IMR-90 (cell line): ENCODE data around the gene IL37. TPM values are rescaled to one million over a fixed set of nuclear protein-coding genes. Genes with fewer than 3 reads are reported as not detected.

Source experiments
- ATAC-seq: fragments of 200-7000 bp; cut with Tn5 transposase; 2 replicates; pipeline ENCODE4 v1.9.1; 2020; ENCODE audit warnings: low read depth, mild to moderate bottlenecking, moderate library complexity
- BruUV-seq: library from RNA; stranded (reverse); fragments of 400-500 nt; replicated peaks from 2 replicates; lab custom pipeline; 2021; lab: Mats Ljungman, UMichigan
- CTCF ChIA-PET: fragments of 300-600 bp; formaldehyde crosslinking; extraction: SDS; loops from one replicate; lab custom pipeline; 2021; ENCODE audit warnings: antibody characterized with exemption; lab: Yijun Ruan, JAX
- POLR2A ChIA-PET: fragments of 300-600 bp; sonication (Branson Sonifier 250); formaldehyde crosslinking; loops from one replicate; lab custom pipeline; 2022; ENCODE audit warnings: antibody characterized with exemption; ENCODE audit not compliant: unreplicated experiment; lab: Charles Lee
- DNase-seq: peaks from one replicate; pipeline ENCODE4 v3.0.0; 2013
- H2AFZ ChIP-seq: replicated peaks from 2 replicates; pipeline ENCODE3; 2013; ENCODE audit warnings: low read length, mild to moderate bottlenecking; ENCODE audit not compliant: poor library complexity
- H2AK5ac ChIP-seq: 2 replicates; pipeline ENCODE4 v1.6.1; 2013; ENCODE audit warnings: low read depth, low read length, inconsistent platforms
- H2AK9ac ChIP-seq: replicated peaks from 2 replicates; pipeline ENCODE3; 2013; ENCODE audit warnings: mild to moderate bottlenecking, low read depth, low read length, moderate library complexity; ENCODE audit not compliant: poor library complexity
- H2BK120ac ChIP-seq: 2 replicates; pipeline ENCODE4 v1.6.1; 2013; ENCODE audit warnings: low read depth, low read length, inconsistent platforms
- H2BK15ac ChIP-seq: 3 replicates; pipeline ENCODE4 v1.6.1; 2013; ENCODE audit warnings: low read depth, low read length, inconsistent platforms
- H2BK20ac ChIP-seq: 2 replicates; pipeline ENCODE4 v1.6.1; 2013; ENCODE audit warnings: low read depth, mild to moderate bottlenecking, inconsistent platforms, low read length, moderate library complexity
- H2BK5ac ChIP-seq: 2 replicates; pipeline ENCODE4 v1.6.1; 2013; ENCODE audit warnings: mild to moderate bottlenecking, low read depth, low read length, inconsistent platforms; ENCODE audit not compliant: poor library complexity, severe bottlenecking
- H3K14ac ChIP-seq: replicated peaks from 2 replicates; pipeline ENCODE4 v1.6.1; 2013; ENCODE audit warnings: low read depth, low read length, inconsistent platforms
- H3K18ac ChIP-seq: 2 replicates; pipeline ENCODE4 v1.6.1; 2013; ENCODE audit warnings: low read depth, low read length, control low read depth
- H3K23ac ChIP-seq: 2 replicates; pipeline ENCODE4 v1.6.1; 2013; ENCODE audit warnings: low read depth, low read length, inconsistent platforms
- H3K27ac ChIP-seq: 2 replicates; pipeline ENCODE4 v1.5.1; 2013; ENCODE audit warnings: mild to moderate bottlenecking, control low read depth, low read length; ENCODE audit not compliant: insufficient read depth
- H3K27me3 ChIP-seq: 2 replicates; pipeline ENCODE4 v1.6.1; 2013; ENCODE audit warnings: low read length; ENCODE audit not compliant: control insufficient read depth, insufficient read depth
- H3K36me3 ChIP-seq: 2 replicates; pipeline ENCODE4 v1.6.1; 2013; ENCODE audit warnings: low read length, mixed read lengths; ENCODE audit not compliant: control insufficient read depth, insufficient read depth
- H3K4ac ChIP-seq: 2 replicates; pipeline ENCODE4 v1.6.1; 2013; ENCODE audit warnings: low read depth, low read length, inconsistent platforms
- H3K4me1 ChIP-seq: 2 replicates; pipeline ENCODE4 v1.6.1; 2013; ENCODE audit warnings: low read length, mixed read lengths; ENCODE audit not compliant: control insufficient read depth, insufficient read depth
- H3K4me2 ChIP-seq: 2 replicates; pipeline ENCODE4 v1.6.1; 2013; ENCODE audit warnings: low read depth, mild to moderate bottlenecking, control low read depth, low read length, moderate library complexity
- H3K4me3 ChIP-seq: 2 replicates; pipeline ENCODE4 v1.5.1; 2013; ENCODE audit warnings: low read depth, mild to moderate bottlenecking, control low read depth, low read length, moderate library complexity; ENCODE audit not compliant: insufficient read depth
- H3K56ac ChIP-seq: 2 replicates; pipeline ENCODE4 v1.6.1; 2013; ENCODE audit warnings: low read length, inconsistent platforms; ENCODE audit not compliant: insufficient read depth; ENCODE audit errors: extremely low read depth
- H3K79me1 ChIP-seq, 2 experiments: 2 replicates each; pipeline ENCODE4 v1.6.1; 2013; ENCODE audit warnings: low read length in 2 of 2, inconsistent platforms in 1 of 2, low read depth in 1 of 2
- H3K9ac ChIP-seq: 2 replicates; pipeline ENCODE4 v1.6.1; 2013; ENCODE audit warnings: low read depth, low read length, control low read depth
- H3K9me1 ChIP-seq: 2 replicates; pipeline ENCODE4 v1.6.1; 2013; ENCODE audit warnings: low read length, inconsistent platforms; ENCODE audit not compliant: insufficient read depth
- H3K9me3 ChIP-seq: 2 replicates; pipeline ENCODE4 v1.6.1; 2013; ENCODE audit warnings: low read length; ENCODE audit not compliant: control insufficient read depth, insufficient read depth
- H4K20me1 ChIP-seq: 2 replicates; pipeline ENCODE4 v1.6.1; 2013; ENCODE audit warnings: low read length, inconsistent platforms; ENCODE audit not compliant: insufficient read depth
- H4K5ac ChIP-seq: 2 replicates; pipeline ENCODE4 v1.6.1; 2013; ENCODE audit warnings: mild to moderate bottlenecking, low read depth, low read length, control low read depth
- H4K8ac ChIP-seq, 2 experiments: 2 replicates each; pipeline ENCODE4 v1.6.1; 2013; ENCODE audit warnings: low read depth in 2 of 2, low read length in 2 of 2, control low read depth in 1 of 2, inconsistent platforms in 1 of 2
- H4K91ac ChIP-seq: 2 replicates; pipeline ENCODE4 v1.6.1; 2013; ENCODE audit warnings: low read depth, low read length, inconsistent platforms; ENCODE audit not compliant: insufficient read depth
- BHLHE40 ChIP-seq: fragments of 150-350 bp; IDR thresholded peaks from 2 replicates; pipeline ENCODE4 v1.6.1; 2016; ENCODE audit warnings: mild to moderate bottlenecking, low read depth, low read length
- ELK1 ChIP-seq: fragments of 150-350 bp; IDR thresholded peaks from 2 replicates; pipeline ENCODE4 v1.6.1; 2016; ENCODE audit warnings: low read depth, mild to moderate bottlenecking, low read length, moderate library complexity, borderline replicate concordance
- MXI1 ChIP-seq: IDR thresholded peaks from 2 replicates; pipeline ENCODE4 v1.6.1; 2012; ENCODE audit warnings: low read depth, mild to moderate bottlenecking, low read length, moderate library complexity, borderline replicate concordance
- NFE2L2 ChIP-seq: fragments of 150-350 bp; IDR thresholded peaks from 2 replicates; pipeline ENCODE4 v1.6.1; 2016; ENCODE audit warnings: low read depth, mild to moderate bottlenecking, low read length
- RCOR1 ChIP-seq: IDR thresholded peaks from 2 replicates; pipeline ENCODE4 v1.6.1; 2012; ENCODE audit warnings: mild to moderate bottlenecking, low read length, improper control_type of control experiment; ENCODE audit not compliant: insufficient replicate concordance
- RFX5 ChIP-seq: IDR thresholded peaks from 2 replicates; pipeline ENCODE4 v1.8.0; 2012; ENCODE audit warnings: low read depth, mild to moderate bottlenecking, low read length, moderate library complexity
- SMC3 ChIP-seq: fragments of 150-350 bp; IDR thresholded peaks from 2 replicates; pipeline ENCODE4 v1.6.1; 2016; ENCODE audit warnings: low read depth, mild to moderate bottlenecking, antibody characterized with exemption, low read length, moderate library complexity
- USF2 ChIP-seq: fragments of 150-350 bp; IDR thresholded peaks from 2 replicates; pipeline ENCODE4 v1.6.1; 2017; ENCODE audit warnings: mild to moderate bottlenecking, antibody characterized with exemption, low read length, low read depth
- WGBS, 2 experiments: methylation state at CpG; one replicate each; pipeline versions ENCODE4 v1.1.5 to v1.1.7; 2013; ENCODE audit warnings: missing lambda C conversion rate in 2 of 2; ENCODE audit not compliant: insufficient read length in 1 of 2; ENCODE audit errors: extremely low coverage in 2 of 2; 5-methylcytosine and 5-hydroxymethylcytosine counted together
- dilution Hi-C: fragments of 300-500 bp; cut with HindIII; formaldehyde crosslinking; loops from one replicate; pipeline ENCODE4 v1.14.3; 2018; ENCODE audit warnings: low sequenced_read_pairs; ENCODE audit not compliant: unreplicated experiment
- in situ Hi-C: fragments of 300-500 bp; cut with MboI; formaldehyde crosslinking; loops from 3 replicates; pipeline ENCODE4 v1.14.3; 2019; ENCODE audit warnings: low sequenced_read_pairs, inconsistent platforms, mixed read lengths
- intact Hi-C: fragments of 100-400 bp; cut with micrococcal nuclease; formaldehyde crosslinking; loops from 2 replicates; pipeline ENCODE4 v1.10.0; 2022
- polyA plus RNA-seq, 3 experiments: library from polyadenylated mRNA; depleted of rRNA; stranded (reverse); fragments of >200 nt; gene quantifications; 2 replicates each; pipeline ENCODE4 v1.2.3, GENCODE V29; 2012; ENCODE audit warnings: low replicate concordance in 1 of 3
- total RNA-seq: library from RNA; depleted of rRNA; stranded (reverse); fragments of >200 nt; gene quantifications from 2 replicates; pipeline ENCODE4 v1.2.3, GENCODE V29; 2012

Gene IL37
- total and polyA plus RNA-seq, 2 of the 4 experiments (the other 2 are of a cell fraction), result 0.15 TPM; not detected in 1

GRCh38 chr2:112916145-112916571, 5.2 kb downstream of the IL37 start:
- intact Hi-C loops (no loop called here), dilution Hi-C loops (no loop called here), in situ Hi-C loops (no loop called here)
- Histone ChIP-seq H2BK15ac (no peak overlapping the region), H4K91ac (no peak overlapping the region), H3K4me2 (no peak overlapping the region), H4K20me1 (no peaks in the 10 kb centered on the region), H3K79me1 (no peaks in the 10 kb centered on the region), H3K23ac (no peak overlapping the region), H2BK20ac (no peak overlapping the region), H3K36me3 (no peaks in the 10 kb centered on the region), H3K27ac (no peak overlapping the region), H4K8ac (no peak overlapping the region), H3K56ac (no peak overlapping the region), H3K14ac (no peak overlapping the region), H3K4me1 (no peaks in the 10 kb centered on the region), H2AK5ac (no peak overlapping the region), H2BK120ac (no peak overlapping the region), H2AFZ (no peak overlapping the region), H3K27me3 (peaks cover 27% of the 10 kb centered on the region), H3K9me1 (no peaks in the 10 kb centered on the region; the same call in 1 of the 2 replicates), H2AK9ac (no peak overlapping the region), H3K4me3 (no peak overlapping the region), H2BK5ac (no peak overlapping the region), H3K4ac (no peak overlapping the region), H3K9ac (no peak overlapping the region), H3K9me3 (peaks cover 5% of the 10 kb centered on the region; the same call in 1 of the 2 replicates), H3K18ac (no peak overlapping the region), H4K5ac (no peak overlapping the region)
- ATAC-seq (no peak), DNase-seq (no peak)
- ChIA-PET POLR2A (no interaction called here), CTCF (no interaction called here)
- TF ChIP-seq ELK1 (no peak), USF2 (no peak), SMC3 (no peak), RCOR1 (no peak), RFX5 (no peak), NFE2L2 (no peak), BHLHE40 (no peak), MXI1 (no peak)
- WGBS, 2 experiments, result 30% methylated on average over 2 of the region's 3 CpGs; no CpG with 5 or more reads in 1 of the 2 experiments
- no TSS peak for BruUV-seq
